Myocyte (in vitro differentiated cells): ENCODE measurements around the gene SIRT3. TPM values are rescaled to one million over a fixed set of nuclear protein-coding genes. Genes with fewer than 3 reads are reported as not detected.
A peak's percentile ranks its signal among the peaks of the same experiment; 100 is the strongest.

Experiments used
- DNase-seq: peaks from one replicate; pipeline ENCODE4 v3.0.0-alpha.2; 2012; ENCODE audit warnings: low read depth
- total RNA-seq: library from RNA; depleted of rRNA; stranded (reverse); fragments of >200 nt; gene quantifications from 2 replicates; pipeline ENCODE4 v1.2.3, GENCODE V29; 2014

SIRT3 gene
- total RNA-seq, 1 donor from 2014 or later = 9.4 TPM

DNA sequence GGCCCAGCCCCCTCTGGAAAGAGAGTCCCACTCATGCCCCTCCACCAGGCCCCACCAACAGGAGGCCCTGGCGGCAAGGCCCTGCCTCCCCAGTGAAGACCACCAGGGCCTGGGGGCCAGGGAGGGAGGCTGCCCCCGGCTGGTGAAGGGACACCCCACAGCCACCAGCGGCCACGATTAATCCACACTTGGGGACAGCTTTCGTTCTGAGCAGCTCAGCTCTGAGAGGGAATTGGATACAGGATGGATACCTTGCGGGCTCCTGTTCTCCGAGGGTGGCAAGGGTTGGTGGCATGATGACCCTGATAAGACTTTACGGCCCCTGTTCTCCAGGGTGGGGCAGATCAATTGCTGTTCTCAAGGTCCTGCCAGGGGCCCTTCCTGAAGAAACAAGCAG is 35.2 kb upstream of the SIRT3 start:
- DNase-seq = no peak

DNA sequence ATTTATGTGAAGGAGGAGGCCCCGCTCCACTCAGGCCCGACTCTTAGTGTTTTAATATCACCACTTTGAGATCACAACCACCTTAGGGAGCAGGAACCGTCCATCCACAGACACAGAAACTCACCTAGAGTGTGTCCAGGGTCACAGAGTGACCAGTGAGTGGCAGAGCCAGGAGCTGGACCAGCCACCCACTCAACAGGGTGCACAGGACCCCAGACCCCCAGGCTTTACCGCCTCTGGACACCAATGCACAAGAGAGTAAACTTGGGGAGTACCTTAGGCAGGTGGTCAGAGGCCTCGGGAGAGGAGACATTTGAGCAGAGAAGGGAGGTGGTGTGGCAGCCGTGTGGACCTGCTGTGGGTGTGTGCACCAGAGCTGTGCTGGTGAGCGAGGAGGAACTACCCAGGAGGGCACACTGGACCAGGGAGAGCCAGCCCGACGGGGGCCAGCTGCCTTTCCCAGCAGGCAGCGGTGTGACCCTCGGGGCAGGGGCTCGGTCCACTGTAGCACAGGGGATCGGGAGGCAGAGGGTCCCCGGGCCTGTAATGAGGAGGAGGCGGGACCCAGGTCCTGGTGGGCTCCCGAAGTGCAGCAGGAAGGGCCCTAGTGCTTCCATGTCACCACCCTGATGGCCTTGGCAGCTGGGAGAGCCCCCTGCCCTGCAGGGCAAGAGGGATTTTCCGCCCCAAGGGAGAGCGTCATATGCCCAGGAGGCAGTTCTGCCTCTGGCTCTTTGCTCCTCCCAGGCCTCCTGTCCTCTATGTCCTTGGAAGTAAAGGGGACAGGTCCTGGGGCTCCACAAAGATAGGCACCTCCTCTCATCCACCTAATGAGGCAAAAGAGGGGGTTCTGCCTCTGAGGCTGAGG is 34.5 kb upstream of the SIRT3 start:
- no peak for DNase-seq

DNA sequence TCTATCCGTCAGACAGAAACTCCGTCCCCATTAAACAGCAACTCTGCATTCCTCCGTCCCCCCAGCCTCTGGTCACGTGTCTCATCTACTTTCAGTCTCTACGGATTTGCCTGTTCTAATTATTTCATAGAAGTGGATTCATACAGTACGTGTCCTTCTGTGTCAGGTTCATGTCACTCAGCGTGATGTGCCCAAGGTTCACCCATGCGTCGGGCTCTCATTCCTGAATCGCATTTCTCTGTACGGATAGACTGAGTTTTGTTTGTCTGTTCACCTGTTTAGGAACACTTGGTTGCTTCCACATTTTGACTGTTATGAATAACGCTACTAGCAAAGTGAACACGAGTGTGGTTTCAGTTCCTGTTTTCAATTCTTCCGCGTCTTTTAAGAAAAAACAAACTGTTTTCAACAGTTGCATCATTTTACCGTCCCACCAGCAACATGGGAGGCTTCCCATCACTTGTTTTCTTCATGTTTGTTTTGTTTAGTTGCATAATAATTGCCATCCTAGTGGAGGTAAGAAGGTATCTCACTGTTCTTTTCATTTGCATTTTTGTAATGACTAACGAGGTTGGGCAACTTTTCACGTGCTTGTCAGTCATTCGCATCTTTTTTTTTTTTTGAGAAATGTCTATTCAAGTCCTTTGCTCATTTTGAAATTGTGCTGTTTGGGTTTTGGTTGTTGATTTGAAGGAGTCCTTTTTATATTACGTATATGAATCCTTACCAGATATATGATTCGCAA is 33.2 kb upstream of the SIRT3 start:
- no peak for DNase-seq

DNA sequence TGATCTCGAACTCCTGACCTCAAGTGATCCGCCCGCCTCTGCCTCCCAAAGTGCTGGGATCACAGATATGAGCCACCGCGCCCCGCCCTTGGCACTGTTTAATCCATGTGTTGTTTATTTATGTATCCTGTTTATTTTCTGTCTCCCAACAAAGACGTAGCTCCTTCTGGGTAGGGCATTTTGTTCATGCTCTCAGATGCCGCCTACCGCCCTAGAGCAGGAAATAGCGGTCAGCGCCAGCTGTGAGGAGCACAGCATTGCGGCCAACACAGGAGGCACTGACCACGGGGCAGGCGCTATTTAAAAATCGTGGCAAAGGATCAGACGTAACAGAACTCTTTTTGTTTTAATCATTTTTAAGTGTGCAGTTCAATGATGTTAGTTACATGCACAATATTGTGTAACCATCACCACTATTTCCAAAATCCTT is 32.6 kb upstream of the SIRT3 start:
- DNase-seq = peak; percentile 95

DNA sequence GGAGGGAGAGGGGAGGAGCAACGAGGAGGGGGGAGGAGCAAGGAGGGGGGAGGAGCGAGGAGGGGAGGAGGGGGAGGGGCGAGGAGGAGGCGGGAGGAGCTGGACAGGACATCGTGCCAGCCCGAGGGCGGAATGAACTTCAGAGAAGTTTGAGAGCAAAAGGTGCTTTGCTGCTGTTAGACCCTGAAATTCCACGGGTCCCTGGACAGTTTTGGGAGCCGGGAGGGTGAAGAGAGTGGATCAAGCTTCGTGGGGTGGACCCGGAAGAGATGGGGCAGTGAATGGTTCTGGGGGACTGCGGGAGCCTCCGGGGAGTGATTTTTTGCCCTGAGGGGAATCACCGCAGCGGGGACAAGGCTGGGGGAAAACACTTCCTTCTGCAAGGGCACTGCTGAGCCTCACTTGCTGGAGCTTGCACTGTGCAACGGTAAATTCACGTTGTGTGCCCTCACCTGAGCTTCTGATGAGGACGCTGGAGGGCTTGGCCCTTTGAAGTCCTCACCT is 31.4 kb upstream of the SIRT3 start:
- DNase-seq = no peak

DNA sequence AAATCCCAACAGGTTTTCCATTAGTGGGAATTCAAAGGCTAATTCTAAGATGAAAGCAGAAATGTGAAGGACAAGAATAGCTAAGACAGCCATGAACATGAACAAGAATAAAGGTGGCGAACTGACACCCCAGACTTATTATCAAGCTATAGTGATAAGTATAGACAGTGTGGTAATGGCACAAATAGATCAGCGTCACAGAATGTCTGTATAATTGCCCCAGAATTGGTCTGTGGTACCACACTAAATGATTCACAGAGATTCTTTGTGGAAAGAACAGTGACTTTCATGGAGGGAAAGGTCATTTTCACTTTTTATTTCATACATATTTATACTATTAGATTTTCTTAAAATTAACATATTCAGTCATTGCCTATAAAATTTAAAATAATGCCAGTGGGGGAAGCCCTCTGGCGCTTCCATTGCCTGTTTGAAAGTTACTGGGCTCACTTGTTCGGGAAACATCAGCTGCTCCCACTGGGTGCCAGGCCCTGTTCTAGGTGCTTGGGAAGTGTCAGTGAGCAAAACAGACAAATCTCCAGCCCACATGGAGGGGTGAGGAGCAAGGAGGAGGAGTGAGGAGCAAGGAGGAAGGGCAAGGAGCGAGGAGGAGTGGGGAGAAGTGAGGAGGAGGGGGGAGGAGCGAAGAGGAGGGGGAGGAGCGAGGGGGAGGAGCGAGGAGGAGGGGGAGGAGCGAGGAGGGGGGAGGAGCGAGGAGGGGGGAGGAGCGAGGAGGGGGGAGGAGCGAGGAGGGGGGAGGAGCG is 30.7 kb upstream of the SIRT3 start:
- no peak for DNase-seq

DNA sequence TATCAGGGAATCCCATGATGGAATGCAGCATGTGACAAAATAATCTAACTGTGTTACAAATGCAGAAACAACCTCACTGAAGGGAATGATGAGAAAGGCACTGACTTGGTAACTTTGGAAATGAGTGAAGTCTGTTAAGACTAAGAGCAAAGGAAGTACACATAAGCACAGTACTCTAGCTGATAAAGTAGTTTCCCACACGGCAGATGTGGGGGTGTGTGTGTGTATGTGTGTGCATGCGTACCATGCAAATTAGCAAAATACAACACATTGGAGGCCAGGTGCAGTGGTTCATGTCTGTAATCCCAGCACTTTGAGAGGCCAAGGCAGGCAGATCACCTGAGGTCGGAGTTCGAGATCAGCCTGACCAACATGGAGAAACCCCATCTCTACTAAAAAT is 25.5 kb upstream of the SIRT3 start:
- no peak for DNase-seq

DNA sequence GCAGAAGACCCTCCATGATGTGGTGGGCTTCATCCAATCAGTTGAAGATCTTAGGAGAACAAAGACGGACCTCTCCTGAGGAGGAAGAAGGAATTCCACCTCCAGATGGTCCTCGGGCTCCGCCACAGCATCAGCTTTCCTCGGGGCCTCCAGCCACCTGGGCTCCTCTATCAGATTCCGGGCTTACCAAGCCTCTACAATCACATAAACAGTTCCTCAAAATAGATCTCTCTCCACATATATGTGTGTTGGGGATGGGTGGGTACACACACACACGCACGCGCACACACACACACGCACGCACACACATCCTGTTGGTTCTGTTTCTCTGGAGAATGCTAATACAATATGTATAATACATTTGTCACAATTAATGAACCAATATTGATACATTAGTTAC is 23.3 kb upstream of the SIRT3 start:
- no peak for DNase-seq

DNA sequence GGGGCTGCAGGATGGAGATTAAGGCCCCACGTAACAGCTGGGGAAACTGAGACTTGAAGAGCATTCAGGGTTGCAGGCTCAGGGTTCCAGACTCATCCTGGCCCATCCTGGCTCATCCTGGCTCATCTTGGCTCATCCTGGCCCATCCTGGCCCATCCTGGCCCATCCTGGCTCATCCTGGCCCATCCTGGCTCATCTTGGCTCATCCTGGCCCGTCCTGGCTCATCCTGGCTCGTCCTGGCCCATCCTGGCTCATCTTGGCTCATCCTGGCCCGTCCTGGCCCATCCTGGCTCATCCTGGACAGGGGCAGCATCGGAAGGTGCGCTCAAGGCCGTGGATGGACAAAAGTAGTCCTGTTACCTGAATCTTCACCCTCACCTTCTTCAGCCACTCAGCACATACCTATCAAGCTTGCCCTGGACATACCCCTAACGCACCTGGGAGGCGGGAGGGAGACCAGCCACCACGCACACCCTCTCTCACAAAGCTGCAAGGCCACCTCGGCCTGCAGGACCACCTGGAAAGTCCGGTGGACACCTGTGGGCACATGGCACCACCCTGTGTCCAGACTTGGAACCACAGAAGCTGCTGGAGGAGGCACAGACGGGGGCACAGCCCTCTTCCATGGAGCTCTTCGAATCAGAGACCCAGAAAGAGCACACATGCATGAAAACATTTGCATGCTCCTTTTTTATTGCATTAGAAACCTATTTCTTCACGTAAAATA is 21.8 kb upstream of the SIRT3 start:
- no peak for DNase-seq

DNA sequence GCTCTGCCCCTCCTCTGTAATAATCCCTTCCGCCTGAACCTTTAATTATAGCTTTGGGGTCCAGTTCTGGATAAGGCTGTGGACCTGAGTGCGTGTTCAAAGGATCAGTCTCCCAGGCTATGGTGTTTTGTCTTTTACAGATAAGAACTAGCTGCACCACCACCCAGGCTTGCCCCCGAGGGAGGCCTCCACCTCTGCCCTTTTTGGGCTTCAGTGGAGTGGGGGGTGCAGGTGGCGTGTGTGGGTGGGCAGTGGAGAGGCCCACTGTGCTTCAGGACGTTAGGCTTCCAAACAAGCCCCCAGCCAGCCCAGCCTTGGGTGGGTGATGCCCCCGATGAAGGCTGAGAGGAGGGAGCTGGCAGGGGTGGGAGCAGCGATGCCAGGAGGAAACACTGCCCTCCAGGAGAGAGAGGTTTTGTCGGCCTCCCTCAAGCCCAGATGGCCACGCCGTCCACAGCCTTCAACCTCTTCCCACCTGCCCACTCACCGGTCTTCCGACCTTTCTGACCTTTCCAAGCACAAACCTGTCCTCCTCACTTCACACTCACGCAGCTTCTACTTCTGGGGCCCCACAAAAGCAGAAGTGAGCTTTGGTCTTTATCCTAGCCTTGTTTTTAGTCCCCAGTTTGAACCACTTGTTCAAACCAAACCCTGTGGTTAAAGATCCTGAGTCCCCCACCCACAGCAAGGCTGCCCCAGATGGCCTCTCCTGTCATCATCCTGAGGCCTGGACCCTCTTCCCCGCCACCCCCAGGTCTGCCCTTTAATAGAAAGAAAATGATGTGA is 21.0 kb upstream of the SIRT3 start:
- no peak for DNase-seq

DNA sequence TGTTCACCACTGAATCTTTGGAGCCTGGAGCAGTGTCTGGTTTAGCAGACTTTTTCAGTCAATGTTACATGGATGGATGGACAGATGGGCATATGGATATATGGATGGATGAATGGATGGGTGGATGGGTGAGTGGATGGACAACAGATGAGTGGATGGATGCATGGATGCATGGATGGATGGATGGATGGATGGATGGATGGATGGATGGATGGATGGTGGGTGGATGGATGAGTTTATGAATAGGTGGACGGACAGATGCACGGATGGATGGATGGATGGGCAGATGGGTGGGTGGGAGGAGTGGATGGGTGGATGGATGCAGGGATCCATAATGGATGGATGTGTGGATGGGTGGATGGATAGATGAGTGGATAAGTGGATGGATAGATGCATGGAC is 19.7 kb upstream of the SIRT3 start:
- DNase-seq = no peak

DNA sequence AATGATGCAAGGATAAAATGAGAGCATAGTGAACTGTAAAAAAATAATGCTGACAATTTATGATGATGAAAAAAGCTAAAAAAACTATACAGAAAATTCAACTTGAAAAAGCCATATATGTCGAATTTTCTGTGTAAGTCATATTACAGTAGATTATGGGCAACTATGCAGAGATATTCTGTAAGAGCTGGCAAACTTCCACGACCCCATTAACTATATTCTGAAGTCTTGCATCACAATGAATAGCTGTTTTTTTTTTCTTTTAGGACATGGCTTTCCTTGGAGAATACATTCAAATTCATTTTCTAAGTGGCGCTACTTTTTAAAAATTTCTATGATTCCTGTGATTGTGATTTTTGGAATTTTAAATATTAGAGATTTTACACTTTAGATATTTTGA is 19.0 kb upstream of the SIRT3 start:
- no peak for DNase-seq

DNA sequence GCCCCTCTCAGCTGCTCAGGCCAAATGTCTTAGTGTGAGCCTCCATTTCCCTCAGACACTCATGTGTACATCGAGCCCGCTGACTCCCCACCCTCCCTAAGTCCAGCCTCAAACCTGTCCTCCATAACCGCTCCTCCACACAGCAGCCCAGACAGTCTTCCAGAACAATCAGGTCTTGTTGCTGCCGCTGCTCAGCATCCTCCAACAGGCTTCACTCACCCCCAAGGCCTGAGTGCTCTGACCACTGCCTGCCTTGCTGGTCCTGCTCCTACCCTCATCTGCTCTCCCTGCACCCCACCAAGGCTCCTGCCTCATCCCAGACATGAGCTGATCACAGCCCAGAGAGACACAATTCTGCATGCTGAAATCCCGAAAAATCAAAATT is 17.7 kb upstream of the SIRT3 start:
- no peak for DNase-seq

DNA sequence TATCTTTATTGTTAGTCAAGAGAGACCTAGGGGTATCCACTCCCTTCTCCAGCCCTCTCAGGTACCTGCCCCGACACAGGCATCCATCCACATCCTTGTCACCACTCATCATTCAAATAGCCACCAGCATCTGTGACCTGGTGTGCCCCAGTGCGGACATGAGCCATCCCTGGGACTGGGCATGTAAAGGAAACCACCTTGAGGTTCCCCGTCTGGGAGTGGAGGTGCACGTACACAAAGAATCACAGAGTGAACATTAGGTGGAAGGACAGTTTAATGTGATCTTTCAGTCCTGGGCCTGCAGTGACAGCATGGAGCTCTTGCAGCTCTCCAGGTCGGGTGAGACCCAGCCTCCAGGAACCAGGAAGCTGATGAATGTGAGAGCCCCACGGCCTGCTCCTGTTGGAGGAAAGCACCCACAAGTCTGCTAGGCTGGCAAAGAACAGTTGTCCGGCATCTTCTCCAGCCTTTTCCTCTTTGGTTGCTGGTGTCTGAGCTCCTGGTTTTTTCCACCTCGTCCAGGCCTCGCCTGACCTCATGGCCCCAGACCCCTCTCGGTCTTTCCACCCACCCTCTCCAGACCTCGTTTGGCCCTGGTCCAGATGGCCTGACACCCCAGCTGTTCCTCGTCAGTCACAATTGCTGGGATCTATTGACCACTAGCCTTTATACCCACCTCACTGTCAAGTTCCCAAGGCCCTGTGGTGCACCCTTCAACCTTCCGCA is 17.2 kb upstream of the SIRT3 start:
- peak; percentile 62 for DNase-seq

DNA sequence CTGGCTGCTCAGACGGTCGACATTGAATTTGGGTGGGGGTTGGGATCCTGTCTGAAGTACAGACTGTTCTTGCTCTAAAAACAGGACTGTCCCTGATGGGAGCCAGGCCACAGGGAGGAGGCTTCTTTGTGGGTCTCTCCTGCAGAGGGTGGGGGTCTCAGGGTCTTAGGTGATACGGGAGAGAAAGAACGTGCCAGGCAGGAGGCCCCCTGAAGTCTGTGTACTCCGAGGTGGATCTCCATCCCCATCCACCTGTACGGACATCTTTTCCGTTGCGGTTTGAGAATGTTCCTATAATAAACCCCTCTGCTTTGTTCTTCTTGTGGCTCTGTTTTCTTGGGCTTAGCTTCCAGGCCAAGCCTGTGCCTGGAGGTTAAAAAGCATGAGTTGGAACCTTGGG is 16.5 kb upstream of the SIRT3 start:
- no peak for DNase-seq

DNA sequence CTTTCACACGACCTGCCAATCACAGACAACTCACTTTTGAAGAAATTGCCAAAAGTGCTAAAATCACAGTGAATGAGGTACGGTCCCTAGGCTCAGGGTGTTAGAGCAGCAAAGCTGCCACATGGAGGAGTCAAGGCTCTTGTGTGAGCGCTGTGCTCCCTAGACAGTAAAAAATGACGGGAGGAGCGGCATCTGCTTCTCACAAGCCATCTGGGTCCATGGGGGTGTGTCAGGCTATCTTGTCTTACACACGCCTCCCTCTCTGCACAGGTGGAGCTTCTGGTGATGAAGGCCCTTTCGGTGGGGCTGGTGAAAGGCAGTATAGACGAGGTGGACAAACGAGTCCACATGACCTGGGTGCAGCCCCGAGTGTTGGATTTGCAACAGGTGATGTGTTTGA is 15.4 kb upstream of the SIRT3 start:
- DNase-seq = peak; percentile 22

DNA sequence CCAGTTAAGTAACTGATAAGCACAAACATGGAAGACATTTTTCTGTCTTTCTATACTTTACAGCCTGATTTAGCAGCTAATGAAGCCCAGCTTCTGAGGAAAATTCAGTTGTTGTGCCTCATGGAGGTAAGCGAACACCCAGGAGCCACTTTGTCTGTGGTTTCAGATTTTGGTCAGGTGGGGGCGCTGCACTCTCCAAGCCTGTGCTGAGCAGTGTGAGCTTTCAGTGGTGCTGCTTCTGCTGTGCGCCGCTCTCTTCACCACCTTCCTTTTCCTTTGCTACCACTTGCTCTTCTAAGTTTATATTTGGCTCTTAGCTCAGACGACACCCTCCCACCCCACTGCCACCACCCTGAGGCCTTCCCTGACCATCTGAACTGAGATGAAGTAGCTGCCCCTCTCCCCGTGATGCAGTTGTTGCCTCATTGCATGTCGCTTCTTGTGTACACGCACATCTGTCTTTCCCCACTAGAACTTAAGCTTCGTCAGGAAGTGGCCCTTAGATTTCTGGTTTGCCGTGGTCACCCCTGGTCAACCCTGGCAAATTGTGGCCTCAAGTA is 14.7 kb upstream of the SIRT3 start:
- DNase-seq = peak; percentile 65

DNA sequence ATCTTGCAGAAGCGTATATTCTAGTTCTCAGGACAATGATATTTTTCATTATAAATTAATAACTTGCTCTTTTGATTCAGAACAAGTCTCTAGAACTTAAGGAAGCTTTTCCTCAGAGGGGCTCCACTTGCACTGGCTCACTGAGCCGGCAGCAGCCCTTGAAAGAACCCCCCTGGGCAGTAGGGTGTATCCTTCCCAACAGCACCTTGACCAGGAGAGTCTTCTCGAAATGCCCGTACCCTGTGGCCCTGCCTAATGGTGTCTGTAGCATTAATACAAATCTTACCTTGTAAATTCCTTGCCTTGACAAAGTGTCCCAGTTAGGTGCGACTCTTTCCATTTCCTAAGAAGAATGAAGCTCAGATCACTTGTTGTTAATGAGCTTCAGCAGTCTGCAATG is 14.1 kb upstream of the SIRT3 start:
- DNase-seq = no peak

DNA sequence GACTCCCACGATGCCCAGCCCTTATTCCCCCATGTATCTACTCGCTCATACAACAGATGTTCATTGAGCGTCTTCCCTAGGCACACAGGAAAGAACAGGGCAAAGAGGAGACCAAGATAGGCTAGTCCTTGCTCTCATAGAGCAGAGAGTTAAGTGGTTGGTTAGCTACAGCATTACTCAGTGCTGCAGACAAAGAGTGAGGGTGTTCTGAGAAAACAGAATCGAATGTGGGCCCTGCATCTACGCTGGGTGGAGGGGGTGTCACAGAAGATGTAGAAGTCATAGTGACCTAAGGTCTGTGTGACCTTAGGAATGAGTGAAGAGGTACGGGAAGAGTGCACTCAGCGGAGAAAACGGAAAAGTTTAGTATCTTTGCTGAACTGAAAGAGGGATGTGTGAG is 12.9 kb upstream of the SIRT3 start:
- DNase-seq = no peak
